Left ventricle myocardium inferior (tissue), 1 donor: Measurements from ENCODE around the gene CACTIN. TPM values are rescaled to one million over a fixed set of nuclear protein-coding genes. Genes with fewer than 3 reads are reported as not detected.

Source experiments
- DNase-seq: peaks from one replicate; pipeline ENCODE4 v3.0.0-alpha.2; 2020
- H3K27ac ChIP-seq: fragments of 200-600 bp; replicated peaks from 2 replicates; pipeline ENCODE4 v1.8.0; 2021
- H3K27me3 ChIP-seq: fragments of 200-600 bp; 2 replicates; pipeline ENCODE4 v1.8.0; 2021; ENCODE audit warnings: low read depth
- H3K36me3 ChIP-seq: fragments of 200-600 bp; 2 replicates; pipeline ENCODE4 v1.8.0; 2021
- H3K4me1 ChIP-seq: fragments of 200-600 bp; 2 replicates; pipeline ENCODE4 v1.8.0; 2021
- H3K4me3 ChIP-seq: fragments of 200-600 bp; 2 replicates; pipeline ENCODE4 v1.8.0; 2021; ENCODE audit warnings: mild to moderate bottlenecking, moderate library complexity
- H3K9me3 ChIP-seq: fragments of 200-600 bp; replicated peaks from 2 replicates; pipeline ENCODE4 v1.8.0; 2021
- CTCF ChIP-seq: fragments of 200-600 bp; IDR thresholded peaks from 2 replicates; pipeline ENCODE4 v1.8.0; 2021; ENCODE audit warnings: antibody characterized with exemption, mild to moderate bottlenecking, borderline replicate concordance
- intact Hi-C: fragments of 100-400 bp; cut with micrococcal nuclease; formaldehyde crosslinking; loops from one replicate; pipeline ENCODE4 v1.11.0; 2022
- total RNA-seq: library from RNA; stranded (reverse); fragmentation: NEBNext Ultra II Directional; extraction: Animal tissue kit (Norgen Biotek cat#: 25700); gene quantifications from one replicate; pipeline ENCODE4 v1.2.1, GENCODE V29; 2021
- donor health status: DM: no; HTN: yes; CAD: no; lungs with severe emphysema.

The CACTIN gene
- total RNA-seq, 1 donor from 2014 or later: 14.5 TPM

GRCh38 chr19:3599776-3600187 lies 26.8 kb downstream of the CACTIN start:
- no peak for DNase-seq
- H3K9me3 ChIP-seq: no peaks in the 10 kb centered on the region
- intact Hi-C loops: no loop called here
- peaks cover 4% of the 10 kb centered on the region for H3K36me3 ChIP-seq
- no peak overlapping the region for H3K27ac ChIP-seq
- no peak overlapping the region for H3K4me3 ChIP-seq
- H3K27me3 ChIP-seq: peaks cover 22% of the 10 kb centered on the region
- TF ChIP-seq CTCF: no peak
- H3K4me1 ChIP-seq: peaks cover 18% of the 10 kb centered on the region

GRCh38 chr19:3595521-3596061 lies 31.0 kb downstream of the CACTIN start:
- Histone ChIP-seq H3K4me1 (peaks cover 7% of the 10 kb centered on the region), H3K27ac (no peak overlapping the region), H3K9me3 (no peaks in the 10 kb centered on the region), H3K36me3 (peaks cover 4% of the 10 kb centered on the region), H3K27me3 (peaks cover 10% of the 10 kb centered on the region), H3K4me3 (no peak overlapping the region)
- intact Hi-C loops: no loop called here
- TF ChIP-seq CTCF: no peak
- no peak for DNase-seq

DNA sequence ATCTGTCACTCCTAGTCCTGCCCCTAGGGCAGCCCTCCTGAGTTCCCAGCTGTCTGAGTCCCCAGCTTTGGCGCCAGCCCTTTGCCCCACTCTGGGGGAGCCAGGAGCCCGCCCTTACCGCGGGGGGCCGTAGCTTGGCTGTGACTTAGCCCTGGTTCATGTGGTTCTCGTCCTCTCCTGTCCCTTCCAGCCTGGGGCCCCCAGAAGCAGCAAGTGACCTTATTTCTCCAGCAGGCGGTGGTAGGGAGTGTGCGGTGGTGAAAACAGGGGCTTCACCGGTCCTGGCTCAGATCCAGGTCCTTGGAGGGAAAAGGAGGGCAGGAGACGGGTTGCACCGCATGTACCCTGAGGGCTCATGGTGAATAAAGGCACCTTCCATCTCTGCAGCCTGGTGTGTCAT lies 33.4 kb downstream of the CACTIN start:
- Histone ChIP-seq H3K27ac (no peak overlapping the region), H3K36me3 (no peaks in the 10 kb centered on the region), H3K27me3 (peaks cover 10% of the 10 kb centered on the region), H3K4me1 (peaks cover 7% of the 10 kb centered on the region), H3K4me3 (no peak overlapping the region), H3K9me3 (no peaks in the 10 kb centered on the region)
- intact Hi-C loops: no loop called here
- no peak for TF ChIP-seq CTCF
- no peak for DNase-seq

GRCh38 chr19:3591876-3592613 lies 34.5 kb downstream of the CACTIN start:
- Histone ChIP-seq H3K27me3 (peaks cover 10% of the 10 kb centered on the region), H3K4me3 (no peak overlapping the region), H3K9me3 (no peaks in the 10 kb centered on the region), H3K36me3 (no peaks in the 10 kb centered on the region), H3K4me1 (peaks cover 7% of the 10 kb centered on the region), H3K27ac (peak overlapping the region; percentile 59)
- intact Hi-C loops: no loop called here
- no peak for DNase-seq
- no peak for TF ChIP-seq CTCF

DNA sequence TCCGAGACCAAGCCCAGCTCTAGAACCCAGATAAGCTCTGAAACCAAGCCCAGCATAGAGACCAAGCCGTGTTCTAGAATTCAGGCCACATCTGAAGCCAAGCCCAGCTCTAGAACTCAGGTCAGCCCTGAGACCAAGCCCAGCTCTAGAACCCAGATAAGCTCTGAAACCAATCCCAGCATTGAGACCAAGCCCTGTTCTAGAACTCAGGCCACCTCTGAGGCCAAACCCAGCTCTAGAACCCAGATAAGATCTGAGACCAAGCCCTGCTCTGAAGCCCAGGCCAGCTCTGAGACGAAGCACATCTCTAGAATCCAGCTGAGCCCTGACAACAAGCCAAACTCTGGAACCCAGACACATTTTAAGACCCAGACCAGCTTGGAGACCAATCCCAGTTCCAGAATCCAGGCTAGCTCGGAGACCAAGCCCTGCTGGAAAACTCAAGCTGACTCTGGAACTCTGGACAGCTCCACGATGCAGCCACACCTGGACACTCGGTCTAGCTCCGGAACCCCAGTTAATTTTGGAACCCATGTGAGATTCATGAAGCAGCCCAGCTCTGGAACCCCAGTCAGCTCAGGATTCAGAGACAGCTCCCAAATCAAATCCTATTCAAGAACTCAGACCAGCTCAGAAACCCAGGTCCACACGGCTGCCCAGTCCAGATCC lies 35.5 kb downstream of the CACTIN start:
- no peak overlapping the region for H3K4me3 ChIP-seq
- H3K4me1 ChIP-seq: peaks cover 16% of the 10 kb centered on the region
- H3K36me3 ChIP-seq: no peaks in the 10 kb centered on the region
- intact Hi-C loops: no loop called here
- H3K27ac ChIP-seq: no peak overlapping the region
- H3K27me3 ChIP-seq: peaks cover 15% of the 10 kb centered on the region
- TF ChIP-seq CTCF: no peak
- no peak for DNase-seq
- H3K9me3 ChIP-seq: no peaks in the 10 kb centered on the region
